GM18519 (cell line): ENCODE measurements around the gene RYR2.

ENCODE experiments used
- ATAC-seq: cut with Tn5 transposase; IDR thresholded peaks from one replicate; pipeline ENCODE4 v1.9.1; 2021; ENCODE audit warnings: mild to moderate bottlenecking, moderate library complexity; ENCODE audit not compliant: unreplicated experiment, low FRiP score

The RYR2 gene

GRCh38 chr1:237041795-237042525 lies at the start of gene RYR2:
TSS of gene RYR2 (plus strand) at chr1:237042184. CDS start at chr1:237042522, 338 bp downstream.
- ATAC-seq: no peak

- no peak for ATAC-seq
Measured at GRCh38 chr1:236992449-236992848, 49.5 kb upstream of the RYR2 start.

- no peak for ATAC-seq
Measured at GRCh38 chr1:236994450-236994849, 47.5 kb upstream of the RYR2 start.

GRCh38 chr1:236997361-236997760 lies 44.6 kb upstream of the RYR2 start:
- no peak for ATAC-seq

- ATAC-seq: no peak
Measured at GRCh38 chr1:236997882-236998281, 44.1 kb upstream of the RYR2 start.

- ATAC-seq: no peak
Measured at GRCh38 chr1:236998546-236998945, 43.4 kb upstream of the RYR2 start.

- no peak for ATAC-seq
Measured at GRCh38 chr1:237000191-237000590, 41.8 kb upstream of the RYR2 start.

GRCh38 chr1:237003516-237003915 lies 38.5 kb upstream of the RYR2 start:
- ATAC-seq: no peak

- no peak for ATAC-seq
Measured at GRCh38 chr1:237004116-237004515, 37.9 kb upstream of the RYR2 start, which contains the start of gene MT1HL1. TSS of gene MT1HL1 (minus strand) at chr1:237004441. CDS start at chr1:237004372, 69 bp downstream.

GRCh38 chr1:237005674-237006073 lies 36.3 kb upstream of the RYR2 start:
- no peak for ATAC-seq

- ATAC-seq: no peak
Measured at GRCh38 chr1:237007147-237007881, 34.7 kb upstream of the RYR2 start.

GRCh38 chr1:237009611-237010010 lies 32.4 kb upstream of the RYR2 start:
- no peak for ATAC-seq

GRCh38 chr1:237011432-237011831 lies 30.6 kb upstream of the RYR2 start:
- ATAC-seq: no peak

GRCh38 chr1:237012361-237012760 lies 29.6 kb upstream of the RYR2 start:
- no peak for ATAC-seq

- ATAC-seq: no peak
Measured at GRCh38 chr1:237012788-237013383, 29.1 kb upstream of the RYR2 start.

GRCh38 chr1:237013608-237014007 lies 28.4 kb upstream of the RYR2 start:
- no peak for ATAC-seq

GRCh38 chr1:237016626-237017025 lies 25.4 kb upstream of the RYR2 start:
- no peak for ATAC-seq

- no peak for ATAC-seq
Measured at GRCh38 chr1:237018896-237019295, 23.1 kb upstream of the RYR2 start.

GRCh38 chr1:237025358-237026074 lies 16.5 kb upstream of the RYR2 start:
- no peak for ATAC-seq

GRCh38 chr1:237029240-237029639 lies 12.7 kb upstream of the RYR2 start:
- no peak for ATAC-seq
